Middle frontal gyrus (tissue), 1 donor: Measurements from ENCODE around the gene ERBB4.
"Not testable (repeated sequence)": the region's sequence is repeated elsewhere in the genome, so short reads cannot be mapped to it uniquely, and the experiment has no call there.

Experiments
- DNase-seq: peaks from one replicate; pipeline ENCODE4 v3.0.0-alpha.2; 2015; ENCODE audit warnings: low spot score; ENCODE audit errors: extremely low spot score

ERBB4 gene

DNA sequence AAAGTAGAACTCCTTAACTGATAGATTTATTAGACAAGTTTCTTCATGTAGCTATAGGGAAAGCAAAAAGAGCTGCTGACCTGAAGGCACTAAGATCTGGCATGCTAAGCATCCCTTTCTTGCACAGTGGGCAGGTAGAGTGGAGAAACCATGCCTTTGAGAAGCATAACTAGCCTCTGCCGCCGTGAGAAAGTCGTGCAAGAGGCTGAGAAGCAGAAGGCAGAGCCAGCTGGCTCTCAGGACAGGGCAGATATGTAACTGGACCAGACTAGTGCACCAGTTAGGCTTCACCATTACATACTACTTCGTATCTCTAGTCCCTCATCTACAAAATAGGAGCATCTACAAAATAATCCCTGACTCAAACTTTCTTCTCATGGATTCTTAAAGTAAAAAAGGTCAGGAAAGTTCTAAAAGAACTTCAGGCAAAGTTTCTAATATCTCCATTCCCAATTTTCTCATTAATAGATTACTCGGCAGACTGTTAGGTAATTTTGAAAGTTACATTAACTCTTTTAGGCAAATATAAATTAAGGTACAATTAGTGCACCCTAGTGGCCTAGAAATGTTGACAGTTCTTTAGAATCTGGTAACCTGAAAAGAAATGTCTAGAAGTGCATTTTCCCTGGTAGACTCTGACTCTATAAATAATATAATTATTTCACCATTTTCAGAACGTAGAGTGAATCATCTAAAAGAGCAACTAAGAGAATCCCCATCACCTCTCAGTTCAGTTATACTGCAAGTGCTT, 10.3 kb downstream of the ERBB4 start:
- no peak for DNase-seq

DNA sequence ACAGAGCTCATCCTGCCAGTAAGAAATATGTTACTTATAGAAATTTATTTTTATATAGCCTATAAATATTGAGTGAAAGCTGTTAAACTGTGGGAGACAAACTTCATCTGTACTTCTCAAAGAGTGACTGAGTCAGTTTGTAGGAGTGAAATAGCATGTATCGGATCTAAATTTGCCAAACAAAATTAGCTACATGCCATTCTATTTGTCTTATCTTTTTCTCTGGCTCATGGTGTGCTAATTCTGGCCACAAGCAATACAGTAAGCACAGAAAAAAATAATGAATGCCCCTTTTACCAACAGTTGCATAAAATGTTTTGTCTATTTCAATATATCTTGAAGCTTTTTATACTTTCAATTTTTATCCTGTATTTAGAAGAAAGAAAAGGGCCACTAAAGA, 12.5 kb downstream of the ERBB4 start:
- DNase-seq = no peak

DNA sequence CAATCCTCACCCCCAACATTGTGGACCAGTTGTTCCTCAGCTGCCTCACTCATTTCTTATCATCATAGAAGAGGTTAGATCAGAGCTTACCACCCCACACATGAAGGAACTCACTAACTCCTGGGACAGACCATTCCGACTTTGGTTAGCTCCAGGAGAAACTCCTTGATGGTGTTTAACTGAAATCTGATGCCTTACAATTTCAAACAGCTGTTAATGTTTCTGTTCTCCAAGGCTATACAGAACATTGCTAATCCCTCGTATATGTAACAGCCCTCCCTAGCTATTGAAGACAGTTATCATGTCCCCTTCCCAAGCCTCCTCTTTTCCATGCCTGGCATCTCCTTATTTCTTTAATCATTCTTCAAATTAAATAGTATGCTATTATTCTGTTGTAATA, 14.8 kb downstream of the ERBB4 start:
- DNase-seq = no peak

DNA sequence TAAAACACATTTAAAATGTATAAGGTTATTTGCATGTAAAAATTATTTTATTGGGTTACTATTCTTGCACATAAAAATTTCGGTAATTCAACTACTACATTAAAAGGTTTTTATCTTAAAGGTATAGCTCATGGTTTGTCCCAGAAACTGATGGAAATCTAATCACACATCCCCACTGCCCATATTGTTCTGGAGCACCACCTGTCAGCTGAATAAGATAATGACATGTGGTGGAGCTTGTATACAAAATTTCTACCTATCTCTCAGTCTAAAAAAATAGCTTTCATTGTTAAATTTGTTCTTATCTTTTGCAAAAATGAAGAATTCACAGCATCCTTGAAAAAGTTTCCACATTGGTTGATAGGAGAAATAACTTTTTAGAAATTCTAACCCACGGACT, 18.3 kb downstream of the ERBB4 start:
- no peak for DNase-seq

DNA sequence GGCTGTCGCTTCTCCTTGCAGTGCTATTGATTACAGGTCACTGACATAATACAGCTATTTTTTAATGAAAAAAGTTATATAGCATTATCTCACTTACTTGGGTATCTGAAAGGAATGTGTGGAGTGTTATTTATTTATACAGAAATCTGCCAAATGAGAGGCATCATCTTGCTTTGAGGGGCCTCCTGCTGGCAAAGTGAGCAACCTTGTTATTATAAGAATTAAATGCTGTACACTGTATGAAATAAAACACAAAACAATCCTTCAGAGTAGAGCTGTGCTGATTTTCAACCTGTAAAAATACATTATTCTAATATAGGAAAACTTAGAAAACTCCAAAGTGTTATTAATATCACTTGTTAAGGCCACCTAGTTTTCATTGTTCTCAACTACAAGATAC, 20.9 kb downstream of the ERBB4 start:
- no peak for DNase-seq

DNA sequence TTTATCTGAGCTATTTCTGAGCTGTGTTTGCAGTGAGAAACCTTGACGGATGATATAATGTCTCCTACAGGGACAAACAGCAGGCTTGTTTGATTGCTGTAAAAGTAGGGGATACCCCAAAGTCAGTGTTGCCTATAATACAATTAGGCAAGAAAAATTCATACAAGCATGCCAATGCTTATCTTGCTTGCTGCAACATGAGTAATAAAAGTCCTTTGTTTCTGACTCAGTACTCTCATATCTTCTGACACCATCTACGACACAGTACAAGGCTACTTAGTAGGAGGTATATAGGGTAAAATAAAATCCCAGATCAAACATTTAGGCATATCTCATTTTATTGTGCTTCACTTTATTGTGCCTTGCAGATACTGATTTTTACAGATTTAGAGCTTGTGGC, 33.0 kb downstream of the ERBB4 start:
- no peak for DNase-seq

DNA sequence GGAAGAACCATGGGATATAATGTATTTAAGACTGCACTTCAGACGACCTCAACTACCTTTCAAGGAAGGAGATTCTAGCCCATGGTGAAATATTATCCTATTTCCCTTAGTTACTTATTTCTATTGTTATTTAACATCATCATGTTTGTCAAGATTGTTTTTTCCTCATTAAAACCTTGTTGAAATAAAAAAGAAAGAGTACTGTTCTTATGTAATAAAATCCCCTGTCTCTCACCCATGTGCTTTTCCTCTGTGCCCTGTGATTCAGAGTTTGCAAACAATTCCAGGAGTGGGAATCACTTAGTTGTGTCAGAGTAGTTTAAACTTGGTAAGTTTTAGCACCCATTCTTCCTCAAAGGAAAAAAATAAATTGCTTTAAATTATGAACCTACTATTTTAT, 43.6 kb downstream of the ERBB4 start:
- no peak for DNase-seq

DNA sequence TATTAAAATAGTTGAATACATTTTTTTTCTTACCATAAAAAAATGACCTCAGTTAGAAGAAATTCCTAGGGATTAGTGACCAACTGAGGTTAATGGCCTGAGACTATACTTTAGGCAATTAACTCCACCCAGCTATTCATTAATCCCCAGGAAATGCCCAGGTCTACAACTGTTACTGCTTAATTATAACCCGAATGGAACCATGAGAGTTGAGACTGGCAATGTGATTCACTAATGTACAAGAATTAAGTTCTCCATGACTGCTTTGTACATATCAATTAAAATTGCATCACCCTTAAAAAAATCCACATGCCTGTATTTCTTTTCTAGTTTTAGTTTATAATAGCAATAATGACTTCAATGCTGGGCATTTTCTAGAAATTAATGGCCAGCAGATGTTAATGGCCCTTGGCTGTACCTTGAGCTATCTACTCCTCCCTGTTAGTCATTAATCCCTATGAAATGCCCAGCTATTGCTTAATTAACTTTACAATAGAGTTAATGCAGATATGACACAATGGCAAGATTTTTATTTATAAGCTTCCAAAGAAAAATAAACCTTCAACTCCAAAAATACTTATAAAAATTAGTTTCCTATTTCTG, 44.1 kb downstream of the ERBB4 start:
- no peak for DNase-seq

DNA sequence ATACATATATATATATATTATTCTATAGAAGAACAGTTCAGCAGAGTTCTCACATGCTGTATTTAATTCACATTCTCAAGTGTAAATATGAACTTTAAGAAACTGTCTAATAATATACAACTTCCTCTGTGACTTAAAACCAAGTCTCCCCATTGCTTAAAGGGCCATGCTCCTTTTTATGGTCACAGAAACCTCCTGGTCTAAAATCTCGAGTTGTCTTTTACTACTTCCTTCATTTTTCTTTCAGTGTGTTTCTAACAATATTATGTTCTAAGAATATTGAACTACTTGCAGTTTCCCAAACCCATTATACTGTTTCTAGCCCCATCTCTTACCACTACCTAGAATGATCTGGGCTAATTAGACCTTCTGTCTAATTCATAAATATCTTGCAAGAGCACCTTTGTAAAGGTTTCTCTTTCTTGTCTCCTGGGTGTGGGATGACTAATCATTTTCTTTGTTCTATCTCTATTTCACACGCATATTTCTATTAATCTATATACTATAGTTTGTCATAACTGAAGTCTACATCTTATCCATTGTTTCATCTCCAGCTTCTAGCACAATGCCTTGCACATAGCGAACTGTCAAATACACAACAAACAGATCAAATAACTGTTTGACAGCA, 48.8 kb downstream of the ERBB4 start:
- DNase-seq = no peak

DNA sequence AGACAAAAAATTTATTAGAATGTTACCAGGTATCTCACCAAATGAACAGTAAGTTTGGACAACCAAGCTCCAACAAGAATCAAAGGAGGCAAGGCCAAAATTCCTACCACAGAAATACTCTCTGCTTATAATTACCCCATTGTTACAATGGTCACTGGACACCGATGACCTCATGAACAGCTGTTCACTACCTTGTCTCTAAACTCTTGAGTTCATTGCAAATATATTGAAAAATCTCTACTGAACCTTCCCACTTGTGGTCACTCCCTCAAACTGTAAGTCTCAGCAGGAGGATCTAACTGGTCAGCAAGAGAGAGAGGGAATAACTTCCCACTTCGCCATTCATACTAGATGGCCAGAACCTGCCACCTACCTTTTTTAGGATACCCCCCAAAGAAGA, 50.0 kb downstream of the ERBB4 start:
- DNase-seq = no peak

DNA sequence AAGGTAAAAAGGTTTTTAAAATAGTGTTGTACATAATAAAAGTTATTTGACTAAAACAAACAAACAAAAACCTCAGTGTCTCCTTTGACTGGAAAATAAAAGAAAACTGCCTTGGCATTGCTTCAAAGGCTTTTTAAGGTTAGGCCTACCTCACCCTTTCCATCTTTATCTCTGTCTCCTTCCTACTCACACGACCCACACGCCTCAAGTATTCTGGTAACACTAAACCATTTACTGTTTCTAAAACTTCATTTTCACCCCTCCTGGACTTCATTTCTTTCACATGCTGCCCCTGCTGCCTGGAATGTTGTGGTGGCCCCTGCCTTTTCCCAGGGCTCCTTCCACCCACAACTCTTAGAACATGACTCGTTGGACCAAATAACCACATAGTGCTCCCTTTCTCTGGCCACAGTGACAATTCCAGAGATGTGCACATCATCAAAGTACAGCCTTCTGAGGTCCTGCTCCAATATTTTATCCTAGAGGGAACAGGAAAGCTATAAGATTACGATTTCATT, 54.0 kb downstream of the ERBB4 start:
- no peak for DNase-seq

DNA sequence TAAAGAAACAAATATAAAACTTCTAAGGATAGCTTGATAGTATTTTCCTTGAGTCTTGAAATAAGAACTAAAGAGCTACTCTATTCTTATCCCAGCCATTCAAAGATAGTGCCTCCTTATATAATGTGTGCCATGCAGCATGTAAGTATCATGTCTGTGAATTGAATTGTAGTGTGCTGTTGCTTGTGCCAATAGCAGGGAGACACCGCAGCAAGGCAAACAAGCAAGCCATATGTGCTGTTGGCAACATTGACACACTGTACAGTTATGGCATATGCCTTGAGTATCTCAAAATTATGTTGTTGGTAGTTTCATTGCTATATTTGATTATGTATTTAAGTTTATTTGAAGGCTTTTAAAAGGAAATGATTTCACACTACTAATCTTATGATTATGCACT, 58.2 kb downstream of the ERBB4 start:
- DNase-seq = no peak

DNA sequence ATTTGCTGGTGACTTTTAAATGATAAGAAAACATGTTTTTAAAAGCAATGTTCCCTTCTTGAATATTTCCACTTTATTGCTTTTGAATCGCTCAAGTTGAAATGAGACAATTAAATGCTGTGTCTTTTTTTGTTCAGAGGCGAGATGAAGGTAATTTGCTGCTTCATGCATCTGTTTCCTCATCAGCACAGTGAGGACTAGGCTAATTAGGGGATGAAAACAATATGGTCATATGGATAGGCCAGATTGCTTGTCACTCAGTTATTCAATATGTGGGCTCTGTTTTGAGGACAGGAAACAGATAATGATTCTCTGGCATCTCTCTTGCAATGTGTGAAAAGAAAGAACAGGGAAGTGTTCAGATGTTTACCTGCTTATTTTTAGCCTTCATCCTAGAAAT, 61.0 kb downstream of the ERBB4 start:
- no peak for DNase-seq

DNA sequence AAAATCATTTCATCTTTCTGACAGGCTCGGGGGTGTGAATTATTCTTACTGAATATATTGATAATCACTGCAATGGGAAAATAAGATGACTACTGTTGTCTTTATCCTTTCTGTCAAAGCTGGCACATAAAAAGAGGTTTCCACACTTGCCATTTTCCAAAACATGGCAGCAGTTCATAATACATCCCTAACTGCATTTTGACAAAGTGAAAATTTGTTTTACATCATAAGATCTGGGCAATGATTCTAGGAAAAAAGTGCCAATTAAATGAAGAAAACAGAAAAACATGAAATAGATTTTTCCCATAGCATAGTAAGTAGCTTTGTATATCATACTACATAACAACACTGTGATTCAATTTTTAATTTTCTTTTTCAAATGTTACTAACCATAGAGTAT, 65.4 kb downstream of the ERBB4 start:
- no peak for DNase-seq

DNA sequence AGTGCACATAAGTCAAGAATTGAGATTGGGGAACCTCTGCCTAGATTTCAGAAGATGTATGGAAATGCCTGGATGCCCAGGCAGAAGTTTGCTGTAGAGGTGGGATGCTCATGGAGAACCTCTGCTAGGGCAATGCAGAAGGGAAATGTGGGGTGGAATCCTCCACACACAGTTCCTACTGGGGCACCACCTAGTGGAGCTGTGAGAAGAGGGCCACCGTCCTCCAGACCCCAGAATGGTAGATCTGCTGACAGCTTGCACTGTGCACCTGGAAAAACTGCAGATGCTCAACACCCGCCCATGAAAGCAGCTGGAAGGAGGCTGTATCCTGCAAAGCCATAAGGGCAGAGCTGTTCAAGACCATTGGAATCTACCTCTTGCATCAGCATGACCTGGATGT, 71.1 kb downstream of the ERBB4 start:
- DNase-seq = not testable (repeated sequence)

DNA sequence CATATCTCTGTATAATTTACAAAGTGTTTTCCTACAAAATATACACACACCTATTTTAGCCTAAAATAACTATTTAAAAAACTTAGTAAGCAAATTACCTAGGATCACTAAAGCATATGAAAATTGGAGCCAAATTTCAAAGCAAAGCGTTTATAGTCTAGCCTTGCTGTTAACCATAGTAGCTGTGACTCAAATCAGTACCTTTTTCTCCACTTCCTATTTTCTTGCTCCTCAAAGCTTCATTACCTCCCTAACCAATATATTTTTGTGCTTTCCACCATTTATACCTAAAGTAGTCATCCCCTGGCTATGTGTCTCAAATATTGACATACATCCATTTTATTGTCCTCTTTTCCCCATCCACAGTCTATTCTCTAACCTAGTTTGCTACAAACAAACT, 73.1 kb downstream of the ERBB4 start:
- no peak for DNase-seq

DNA sequence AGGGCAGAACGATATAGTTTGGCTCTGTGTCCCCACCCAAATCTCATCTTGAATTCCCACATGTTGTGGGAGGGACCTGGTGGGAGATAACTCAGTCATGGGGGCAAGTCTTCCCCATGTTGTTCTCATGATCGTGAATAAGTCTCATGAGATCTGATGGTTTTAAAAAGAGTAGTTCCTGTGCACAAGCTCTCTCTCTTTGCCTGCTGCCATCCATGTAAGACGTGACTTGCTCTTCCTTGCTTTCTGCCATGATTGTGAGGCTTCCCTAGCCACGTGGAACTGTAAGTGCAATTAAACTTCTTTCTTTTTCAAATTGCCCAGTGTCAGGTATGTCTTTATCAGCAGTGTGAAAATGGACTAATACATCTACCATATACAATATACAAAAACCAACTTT, 76.9 kb downstream of the ERBB4 start:
- DNase-seq = not testable (repeated sequence)

DNA sequence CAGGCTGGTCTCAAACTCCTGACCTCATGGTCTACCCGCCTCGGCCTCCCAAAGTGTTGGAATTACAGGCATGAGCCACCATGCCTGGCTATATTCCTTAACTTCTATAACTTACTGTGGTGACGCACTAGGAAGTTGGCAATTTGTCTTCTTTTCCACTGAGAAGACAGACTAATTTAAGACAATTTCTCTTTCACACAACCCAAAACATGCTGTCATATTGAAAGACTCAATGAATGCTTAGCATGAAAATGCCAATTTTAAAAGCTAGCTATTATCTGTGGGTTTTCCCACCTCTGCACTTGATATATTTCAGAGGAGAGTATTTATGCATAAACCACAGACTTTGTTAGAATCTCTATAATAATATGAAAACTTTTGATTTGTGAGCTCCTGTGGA, 84.5 kb downstream of the ERBB4 start:
- no peak for DNase-seq

DNA sequence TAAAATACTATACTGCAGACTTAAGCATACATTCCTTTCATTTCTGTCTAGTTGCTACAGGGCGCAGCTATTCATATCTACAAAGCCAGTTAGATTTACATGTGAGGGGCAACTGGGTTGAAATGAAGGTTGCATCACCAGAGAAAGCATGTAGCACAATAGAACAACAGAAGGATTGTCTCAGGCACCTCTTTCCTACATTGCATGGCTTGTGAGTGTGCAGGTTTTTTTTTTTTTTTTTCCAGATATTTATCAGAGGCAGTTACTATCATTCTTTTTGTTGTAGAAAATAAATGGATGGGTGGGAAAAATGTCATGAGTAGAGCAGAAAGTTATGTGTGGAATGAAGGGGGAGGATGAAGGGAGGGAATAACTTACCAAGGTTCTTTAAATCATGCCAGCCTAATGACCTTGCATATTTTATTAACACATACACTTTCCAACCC, 86.8 kb downstream of the ERBB4 start:
- DNase-seq = no peak

DNA sequence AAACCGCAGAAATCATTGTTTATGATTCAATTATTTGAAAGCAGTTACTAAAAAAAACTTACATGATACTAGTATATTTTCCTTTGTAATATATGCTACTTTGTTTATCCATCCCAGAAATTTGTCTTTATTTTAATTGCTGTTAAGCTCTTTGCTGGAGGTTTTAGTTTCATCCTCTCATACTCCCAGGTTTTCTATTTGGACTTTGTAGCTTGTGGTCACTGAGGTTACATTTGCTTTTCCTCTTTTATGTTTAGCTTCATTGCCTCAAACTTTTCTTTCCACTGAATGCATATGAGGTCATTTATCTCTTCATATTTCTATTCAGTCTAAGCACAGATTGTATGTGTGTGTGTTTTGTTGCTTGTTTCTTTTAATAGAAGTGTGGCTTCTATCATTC, 89.9 kb downstream of the ERBB4 start:
- no peak for DNase-seq

DNA sequence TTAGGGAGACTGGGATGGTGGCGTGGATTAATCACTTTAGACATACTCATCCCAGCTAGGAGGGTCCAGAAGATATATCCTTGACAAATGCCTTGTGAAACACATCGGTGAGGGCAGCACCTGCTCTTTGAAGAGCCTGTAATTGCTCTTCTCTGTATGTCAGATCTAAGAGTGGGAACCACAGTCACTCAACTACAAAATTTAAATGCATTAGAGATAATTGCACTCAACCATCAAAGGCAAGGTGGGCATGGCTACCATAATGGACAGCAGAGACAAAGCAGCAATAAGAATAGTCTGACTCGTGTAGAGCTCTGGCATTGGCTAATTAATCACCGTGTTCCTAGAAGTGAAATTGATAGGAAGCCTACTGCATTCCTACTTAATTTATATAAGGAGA, 96.8 kb downstream of the ERBB4 start:
- no peak for DNase-seq

DNA sequence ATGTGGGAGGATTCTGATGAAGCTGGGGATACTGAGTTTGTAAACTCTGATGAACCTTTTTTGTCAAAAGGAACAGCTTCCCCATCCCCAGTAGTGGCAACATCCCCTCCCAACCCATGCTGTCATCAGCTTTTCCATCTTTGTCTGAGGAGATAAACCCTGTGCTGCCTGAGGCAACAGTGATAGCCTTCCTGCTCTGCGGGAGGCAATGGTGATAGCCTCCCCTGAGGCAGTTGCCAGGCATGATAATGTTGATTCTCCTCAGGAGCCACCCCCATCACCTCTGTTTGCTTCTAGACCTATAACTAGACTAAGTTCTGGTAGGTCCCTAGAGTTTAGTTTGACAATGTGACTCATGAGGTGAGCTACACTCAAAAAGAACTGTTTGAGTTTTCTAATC, 97.5 kb downstream of the ERBB4 start:
- no peak for DNase-seq
